H9 (cell line): ENCODE results near the gene NPTN. TPM values are rescaled to one million over a fixed set of nuclear protein-coding genes. Genes with fewer than 3 reads are reported as not detected.

Source experiments
- DNase-seq: peaks from one replicate; pipeline ENCODE4 v3.0.0-alpha.2; 2017
- H2AFZ ChIP-seq: one replicate; pipeline ENCODE4 v1.6.1; 2013; ENCODE audit warnings: mild to moderate bottlenecking, low read length, control low read depth, moderate library complexity
- H2AK5ac ChIP-seq: 2 replicates; pipeline ENCODE4 v1.6.1; 2013; ENCODE audit warnings: low read length, control low read depth, mixed read lengths; ENCODE audit not compliant: insufficient read length
- H2BK120ac ChIP-seq: one replicate; pipeline ENCODE4 v1.6.1; 2013; ENCODE audit warnings: low read depth, mild to moderate bottlenecking, low read length, control low read depth, inconsistent platforms; ENCODE audit not compliant: poor library complexity, severe bottlenecking
- H2BK12ac ChIP-seq: 2 replicates; pipeline ENCODE4 v1.6.1; 2013; ENCODE audit warnings: low read length, control low read depth, mixed read lengths, low read depth; ENCODE audit not compliant: insufficient read length
- H2BK15ac ChIP-seq: 2 replicates; pipeline ENCODE4 v1.6.1; 2013; ENCODE audit warnings: low read depth, low read length, control low read depth
- H2BK20ac ChIP-seq: one replicate; pipeline ENCODE4 v1.6.1; 2013; ENCODE audit warnings: low read depth, mild to moderate bottlenecking, low read length, control low read depth, inconsistent platforms; ENCODE audit not compliant: poor library complexity, severe bottlenecking
- H2BK5ac ChIP-seq: 2 replicates; pipeline ENCODE4 v1.6.1; 2013; ENCODE audit warnings: low read length, control low read depth, mixed read lengths; ENCODE audit not compliant: insufficient read length
- H3K14ac ChIP-seq: 2 replicates; pipeline ENCODE4 v1.6.1; 2013; ENCODE audit warnings: low read length, control low read depth; ENCODE audit not compliant: insufficient read depth
- H3K18ac ChIP-seq: 2 replicates; pipeline ENCODE4 v1.6.1; 2013; ENCODE audit warnings: low read depth, mild to moderate bottlenecking, mixed read lengths, low read length, control low read depth; ENCODE audit not compliant: insufficient read length
- H3K23ac ChIP-seq: 2 replicates; pipeline ENCODE4 v1.6.1; 2013; ENCODE audit warnings: low read length, control low read depth, mixed read lengths, low read depth; ENCODE audit not compliant: insufficient read length
- H3K23me2 ChIP-seq: 2 replicates; pipeline ENCODE4 v1.6.1; 2013; ENCODE audit warnings: low read depth, mild to moderate bottlenecking, mixed read lengths, low read length, control low read depth; ENCODE audit not compliant: insufficient read length, poor library complexity, severe bottlenecking
- H3K27ac ChIP-seq: 2 replicates; pipeline ENCODE4 v1.5.1; 2013; ENCODE audit warnings: low read length, control low read depth, mixed read lengths, low read depth; ENCODE audit not compliant: insufficient read length
- H3K27me3 ChIP-seq: 2 replicates; pipeline ENCODE4 v1.6.1; 2013; ENCODE audit warnings: low read length, control low read depth, inconsistent platforms; ENCODE audit not compliant: insufficient read depth
- H3K4ac ChIP-seq: 2 replicates; pipeline ENCODE4 v1.6.1; 2013; ENCODE audit warnings: low read depth, mild to moderate bottlenecking, control low read depth, inconsistent platforms, low read length, moderate library complexity
- H3K4me1 ChIP-seq: 2 replicates; pipeline ENCODE4 v1.6.1; 2013; ENCODE audit warnings: low read length, control low read depth, inconsistent platforms; ENCODE audit not compliant: insufficient read depth
- H3K4me2 ChIP-seq: 2 replicates; pipeline ENCODE4 v1.6.1; 2013; ENCODE audit warnings: low read length, control low read depth, mixed read lengths; ENCODE audit not compliant: insufficient read length, insufficient read depth
- H3K56ac ChIP-seq: 2 replicates; pipeline ENCODE4 v1.6.1; 2013; ENCODE audit warnings: low read depth, mild to moderate bottlenecking, mixed read lengths, low read length, control low read depth; ENCODE audit not compliant: insufficient read length
- H3K79me1 ChIP-seq: 2 replicates; pipeline ENCODE4 v1.6.1; 2013; ENCODE audit warnings: low read depth, mild to moderate bottlenecking, moderate library complexity, low read length, control low read depth, inconsistent platforms; ENCODE audit not compliant: insufficient read depth, poor library complexity, severe bottlenecking
- H3K79me2 ChIP-seq: 2 replicates; pipeline ENCODE4 v1.6.1; 2013; ENCODE audit warnings: low read length, control low read depth, inconsistent platforms; ENCODE audit not compliant: insufficient read depth
- H3K9ac ChIP-seq: 2 replicates; pipeline ENCODE4 v1.6.1; 2013; ENCODE audit warnings: low read length, control low read depth, mixed read lengths; ENCODE audit not compliant: insufficient read length; ENCODE audit errors: extremely low read depth
- H3K9me3 ChIP-seq: one replicate; pipeline ENCODE4 v1.6.1; 2013; ENCODE audit warnings: low read depth, low read length, inconsistent platforms; ENCODE audit not compliant: control insufficient read depth
- H3T11ph ChIP-seq: one replicate; pipeline ENCODE4 v1.6.1; 2013; ENCODE audit warnings: mild to moderate bottlenecking, low read length, control low read depth, inconsistent platforms
- H4K20me1 ChIP-seq: one replicate; pipeline ENCODE4 v1.6.1; 2013; ENCODE audit not compliant: control insufficient read depth, insufficient read length, insufficient read depth
- H4K5ac ChIP-seq: 2 replicates; pipeline ENCODE4 v1.6.1; 2013; ENCODE audit warnings: low read depth, mild to moderate bottlenecking, mixed read lengths, low read length, control low read depth; ENCODE audit not compliant: insufficient read length
- H4K8ac ChIP-seq: replicated peaks from 2 replicates; pipeline ENCODE4 v1.6.1; 2013; ENCODE audit warnings: low read length, control low read depth, mixed read lengths, low read depth; ENCODE audit not compliant: insufficient read length
- H4K91ac ChIP-seq: 2 replicates; pipeline ENCODE4 v1.6.1; 2013; ENCODE audit warnings: low read depth, mild to moderate bottlenecking, moderate library complexity, mixed read lengths, low read length, control low read depth; ENCODE audit not compliant: insufficient read length
- H3K27ac Mint-ChIP-seq, 3 experiments: 2 replicates in 2 of 3; 3 replicates in 1 of 3; pipeline ENCODE4 v1.8.0; 2020 to 2021; ENCODE audit warnings: mixed read lengths in 3 of 3, mild to moderate bottlenecking in 1 of 3, moderate library complexity in 1 of 3
- H3K27me3 Mint-ChIP-seq: 2 replicates; pipeline ENCODE4 v1.8.0; 2021; ENCODE audit warnings: low read depth, mild to moderate bottlenecking, moderate library complexity, mixed read lengths
- H3K36me3 Mint-ChIP-seq, 3 experiments: 2 replicates in 2 of 3; 3 replicates in 1 of 3; pipeline ENCODE4 v1.8.0; 2020 to 2021; ENCODE audit warnings: low read depth in 3 of 3, mixed read lengths in 3 of 3; ENCODE audit not compliant: insufficient read depth in 1 of 3
- H3K4me1 Mint-ChIP-seq, 2 experiments: 2 replicates each; pipeline ENCODE4 v1.8.0; 2020; ENCODE audit warnings: mixed read lengths in 2 of 2
- H3K4me3 Mint-ChIP-seq, 2 experiments: 2 replicates in 1 of 2; 3 replicates in 1 of 2; pipeline ENCODE4 v1.8.0; 2020 to 2021; ENCODE audit warnings: mild to moderate bottlenecking in 2 of 2, mixed read lengths in 2 of 2, moderate library complexity in 1 of 2
- H3K9me3 Mint-ChIP-seq, 2 experiments: 2 replicates in 1 of 2; 3 replicates in 1 of 2; pipeline ENCODE4 v1.8.0; 2020; ENCODE audit warnings: mild to moderate bottlenecking in 2 of 2, mixed read lengths in 2 of 2, moderate library complexity in 1 of 2
- WGBS: extraction: QIAGEN DNeasy Blood & Tissue Kit; methylation state at CpG from one replicate; pipeline ENCODE4 v1.1.7; 2013; ENCODE audit warnings: missing lambda C conversion rate, low lambda C conversion rate, mixed read lengths; ENCODE audit not compliant: insufficient read length; ENCODE audit errors: extremely low coverage; 5-methylcytosine and 5-hydroxymethylcytosine counted together
- total RNA-seq: library from RNA; stranded (reverse); gene quantifications from 2 replicates; pipeline ENCODE4 v1.2.1, GENCODE V29; 2021
- TF ChIP-seq, protein P1 (sequence below): fragments of 200-600 bp; sonication (generic); conservative IDR thresholded peaks from 3 replicates; pipeline ENCODE4 v1.8.0; 2021; ENCODE audit warnings: antibody characterized with exemption, mild to moderate bottlenecking

NPTN gene
- total RNA-seq, 1 experiment from 2014 or later = 89.1 TPM

DNA sequence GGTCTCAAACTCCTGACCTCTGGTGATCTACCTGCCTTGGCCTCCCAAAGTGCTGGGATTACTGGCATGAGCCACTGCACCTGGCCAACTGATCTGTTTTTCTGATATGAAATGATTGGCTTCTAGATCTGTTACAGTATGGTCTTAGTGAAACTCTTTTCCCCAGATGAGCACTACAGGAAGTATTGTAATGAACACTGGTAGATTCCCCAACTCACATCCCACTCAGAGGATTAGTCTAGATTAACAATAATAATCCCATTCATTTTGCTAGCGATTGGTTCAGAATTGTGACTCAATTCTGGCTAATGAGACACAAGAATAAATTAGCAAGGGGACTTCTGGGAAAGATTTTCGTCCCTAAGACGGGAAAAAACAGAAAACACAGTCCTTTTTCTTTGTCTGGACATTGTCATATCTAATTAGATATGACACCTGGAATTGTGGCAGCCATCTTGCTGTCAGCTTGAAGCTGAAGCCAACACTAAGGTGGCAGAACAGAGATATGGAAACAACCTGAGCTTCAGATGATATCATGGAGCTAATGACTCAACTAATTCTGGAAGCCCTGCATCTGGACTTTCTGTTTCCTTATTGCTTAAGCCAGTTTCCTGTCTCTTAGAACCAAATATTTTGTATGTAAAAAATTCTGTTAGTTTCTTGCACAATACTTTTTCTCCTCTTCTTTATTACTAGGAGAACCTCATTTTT lies 17.4 kb upstream of the NPTN start:
- H3K18ac ChIP-seq = no peak overlapping the region
- H3K27me3 ChIP-seq = no peaks in the 10 kb centered on the region
- Mint-ChIP-seq H3K27me3 (peaks cover 8% of the 10 kb centered on the region), H3K4me1 (peaks cover 3 to 5% of the 10 kb centered on the region in 2 experiments; a peak in 1 of 4 replicates), H3K36me3 (no peaks in the 10 kb centered on the region), H3K9me3 (no peaks in the 10 kb centered on the region; a peak in 1 of 5 replicates), H3K27ac (no peak overlapping the region), H3K4me3 (no peak overlapping the region)
- no peaks in the 10 kb centered on the region for H3K9me3 ChIP-seq
- WGBS = no CpG with 5 or more reads among the region's 3 CpGs
- H2AFZ ChIP-seq = no peak overlapping the region
- H2BK15ac ChIP-seq = no peak overlapping the region
- H4K20me1 ChIP-seq = no peaks in the 10 kb centered on the region
- no peaks in the 10 kb centered on the region for H3K23me2 ChIP-seq
- no peak overlapping the region for H4K5ac ChIP-seq
- no peak overlapping the region for H2AK5ac ChIP-seq
- no peak overlapping the region for H2BK5ac ChIP-seq
- no peak overlapping the region for H2BK120ac ChIP-seq
- H3K14ac ChIP-seq = no peak overlapping the region
- no peaks in the 10 kb centered on the region for H3K4me1 ChIP-seq
- H3K4me2 ChIP-seq = no peak overlapping the region
- H3T11ph ChIP-seq = no peak overlapping the region
- H3K4ac ChIP-seq = no peak overlapping the region
- H3K79me2 ChIP-seq = no peaks in the 10 kb centered on the region
- no peak overlapping the region for H3K27ac ChIP-seq
- DNase-seq = no peak
- no peak overlapping the region for H2BK12ac ChIP-seq
- no peak overlapping the region for H2BK20ac ChIP-seq
- TF ChIP-seq, protein P1, sequence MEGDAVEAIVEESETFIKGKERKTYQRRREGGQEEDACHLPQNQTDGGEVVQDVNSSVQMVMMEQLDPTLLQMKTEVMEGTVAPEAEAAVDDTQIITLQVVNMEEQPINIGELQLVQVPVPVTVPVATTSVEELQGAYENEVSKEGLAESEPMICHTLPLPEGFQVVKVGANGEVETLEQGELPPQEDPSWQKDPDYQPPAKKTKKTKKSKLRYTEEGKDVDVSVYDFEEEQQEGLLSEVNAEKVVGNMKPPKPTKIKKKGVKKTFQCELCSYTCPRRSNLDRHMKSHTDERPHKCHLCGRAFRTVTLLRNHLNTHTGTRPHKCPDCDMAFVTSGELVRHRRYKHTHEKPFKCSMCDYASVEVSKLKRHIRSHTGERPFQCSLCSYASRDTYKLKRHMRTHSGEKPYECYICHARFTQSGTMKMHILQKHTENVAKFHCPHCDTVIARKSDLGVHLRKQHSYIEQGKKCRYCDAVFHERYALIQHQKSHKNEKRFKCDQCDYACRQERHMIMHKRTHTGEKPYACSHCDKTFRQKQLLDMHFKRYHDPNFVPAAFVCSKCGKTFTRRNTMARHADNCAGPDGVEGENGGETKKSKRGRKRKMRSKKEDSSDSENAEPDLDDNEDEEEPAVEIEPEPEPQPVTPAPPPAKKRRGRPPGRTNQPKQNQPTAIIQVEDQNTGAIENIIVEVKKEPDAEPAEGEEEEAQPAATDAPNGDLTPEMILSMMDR = no peak
- H4K8ac ChIP-seq = no peak overlapping the region
- H3K9ac ChIP-seq = no peak overlapping the region
- H3K23ac ChIP-seq = no peak overlapping the region
- H3K56ac ChIP-seq = no peak overlapping the region
- H4K91ac ChIP-seq = no peak overlapping the region
- no peaks in the 10 kb centered on the region for H3K79me1 ChIP-seq
